Measurements from ENCODE around the gene CD248.

The CD248 gene

GRCh38 chr11:66280428-66280827 lies 36.4 kb downstream of the CD248 start:
- ChIA-PET POLR2A (interaction anchor here (1.3 to 1.7 kb wide), 2 partner anchors 9 to 12 kb away, joined by 5 to 12 read pairs; partner anchors contain the start of genes RAB1B and YIF1A), CTCF (interaction anchor here (0.6 to 3.8 kb wide), 7 partner anchors 9 to 128 kb away, joined by 3 to 24 read pairs (median 3); partner anchors contain the start of gene YIF1A)
- Histone ChIP-seq H3K4me1 (ENCODE audit: control insufficient read depth, insufficient read depth, low read length) (no peaks in the 10 kb centered on the region), H3K9me3 (ENCODE audit: control insufficient read depth, insufficient read depth, low read depth, low read length) (no peaks in the 10 kb centered on the region), H3K4me3 (ENCODE audit: low read depth, low read length) (no peak overlapping the region), H3K36me3 (ENCODE audit: control insufficient read depth in 2 of 2, insufficient read depth in 1 of 2, low read length in 2 of 2) (peaks cover 0 to 29% of the 10 kb centered on the region in 2 experiments; a peak in 1 of 3 replicates), H3K27ac (ENCODE audit: extremely low read depth, low read depth, low read length) (no peak overlapping the region)
- TF ChIP-seq ZNF366 (tag by site-specific recombination; conservative IDR thresholded peaks at IDR 0.05) (no peak), ZIC2 (tag by site-specific recombination; IDR thresholded peaks at IDR 0.05) (peak; percentile 25; the same call in 1 of the 2 replicates), SP2 (tag by site-specific recombination; IDR thresholded peaks at IDR 0.05) (0 out of 2 replicates have a peak, but pooled peaks have one; percentile 3)

GRCh38 chr11:66279092-66279734 lies 37.6 kb downstream of the CD248 start:
- Histone ChIP-seq H3K4me3 (ENCODE audit: low read depth, low read length) (no peak overlapping the region), H3K9me3 (ENCODE audit: control insufficient read depth, insufficient read depth, low read depth, low read length) (no peaks in the 10 kb centered on the region), H3K27ac (ENCODE audit: extremely low read depth, low read depth, low read length) (no peak overlapping the region), H3K36me3 (ENCODE audit: control insufficient read depth in 2 of 2, insufficient read depth in 1 of 2, low read length in 2 of 2) (peaks cover 0 to 28% of the 10 kb centered on the region in 2 experiments; a peak in 1 of 3 replicates), H3K4me1 (ENCODE audit: control insufficient read depth, insufficient read depth, low read length) (no peaks in the 10 kb centered on the region)
- no peak for TF ChIP-seq KLF7 (tag by site-specific recombination; IDR thresholded peaks at IDR 0.05; ENCODE audit: borderline replicate concordance)
- no peak for TF ChIP-seq KLF16 (tag by site-specific recombination; IDR thresholded peaks at IDR 0.05)
- TF ChIP-seq ZBTB17 (tag by site-specific recombination; IDR thresholded peaks at IDR 0.05): peak; percentile 17; the same call in 1 of the 2 replicates
- TF ChIP-seq PRDM10 (tag by site-specific recombination; IDR thresholded peaks at IDR 0.05): peak; percentile 46; the same call in 1 of the 2 replicates
- no peak for TF ChIP-seq ZNF202 (tag by site-specific recombination; IDR thresholded peaks at IDR 0.05; ENCODE audit: borderline replicate concordance)
- TF ChIP-seq YY1 (tag by site-specific recombination; IDR thresholded peaks at IDR 0.05): no peak
- TF ChIP-seq ZNF623 (tag by site-specific recombination; IDR thresholded peaks at IDR 0.05): no peak
- TF ChIP-seq ZNF2 (tag by site-specific recombination; IDR thresholded peaks at IDR 0.05): no peak
- ChIA-PET CTCF (interaction anchor here (0.6 to 1.0 kb wide), 2 partner anchors 9 to 11 kb away, joined by 3 to 5 read pairs; partner anchors contain the start of gene RAB1B), POLR2A (interaction anchor here (0.5 to 1.7 kb wide), 6 partner anchors 10 to 65 kb away, joined by 3 to 12 read pairs (median 6); partner anchors contain the start of genes RAB1B and YIF1A)

- CTCF ChIA-PET: interaction anchor here (0.6 to 1.0 kb wide), 2 partner anchors 9 to 10 kb away, joined by 3 to 5 read pairs; partner anchors contain the start of gene RAB1B
- Histone ChIP-seq H3K4me1 (ENCODE audit: control insufficient read depth, insufficient read depth, low read length) (no peaks in the 10 kb centered on the region), H3K27ac (ENCODE audit: extremely low read depth, low read depth, low read length) (no peak overlapping the region), H3K36me3 (ENCODE audit: control insufficient read depth in 2 of 2, insufficient read depth in 1 of 2, low read length in 2 of 2) (peaks cover 0 to 34% of the 10 kb centered on the region in 2 experiments; a peak in 1 of 3 replicates), H3K4me3 (ENCODE audit: low read depth, low read length) (peak overlapping the region; percentile 27), H3K9me3 (ENCODE audit: control insufficient read depth, insufficient read depth, low read depth, low read length) (no peaks in the 10 kb centered on the region)
- TF ChIP-seq ZNF629 (tag by site-specific recombination; IDR thresholded peaks at IDR 0.05): no peak
- TF ChIP-seq PATZ1 (tag by site-specific recombination; IDR thresholded peaks at IDR 0.05): 0 out of 2 replicates have a peak, but pooled peaks have one; percentile 65
- TF ChIP-seq ZBTB20 (tag by site-specific recombination; IDR thresholded peaks at IDR 0.05): no peak
- TF ChIP-seq ZFHX2 (tag by site-specific recombination; conservative IDR thresholded peaks at IDR 0.05): 0 out of 2 replicates have a peak, but pooled peaks have one; percentile 21
- TF ChIP-seq GLI2 (tag by site-specific recombination; IDR thresholded peaks at IDR 0.05; ENCODE audit: borderline replicate concordance, low read depth): no peak
- TF ChIP-seq ZNF391 (tag by site-specific recombination; IDR thresholded peaks at IDR 0.05; ENCODE audit: borderline replicate concordance, low read depth): no peak
- TF ChIP-seq ZSCAN30 (tag by site-specific recombination; IDR thresholded peaks at IDR 0.05): no peak
- no peak for TF ChIP-seq ZNF354C (tag by site-specific recombination; IDR thresholded peaks at IDR 0.05; ENCODE audit: borderline replicate concordance, low read depth)
- POLR2A ChIA-PET: interaction anchor here (0.5 to 0.8 kb wide), 4 partner anchors 10 to 66 kb away, joined by 3 to 6 read pairs (median 6); partner anchors contain the start of genes RAB1B and YIF1A
These were observed 38.3 kb downstream of the CD248 start for GRCh38 chr11:66278363-66279091.
